T1000 (cell line): Measurements from ENCODE around the gene INTS6.

ENCODE experiments used
- DNase-seq: peaks from one replicate; lab custom pipeline; 2025; ENCODE audit warnings: mixed read lengths; lab: John Stamatoyannopoulos, UW

Gene INTS6

DNA sequence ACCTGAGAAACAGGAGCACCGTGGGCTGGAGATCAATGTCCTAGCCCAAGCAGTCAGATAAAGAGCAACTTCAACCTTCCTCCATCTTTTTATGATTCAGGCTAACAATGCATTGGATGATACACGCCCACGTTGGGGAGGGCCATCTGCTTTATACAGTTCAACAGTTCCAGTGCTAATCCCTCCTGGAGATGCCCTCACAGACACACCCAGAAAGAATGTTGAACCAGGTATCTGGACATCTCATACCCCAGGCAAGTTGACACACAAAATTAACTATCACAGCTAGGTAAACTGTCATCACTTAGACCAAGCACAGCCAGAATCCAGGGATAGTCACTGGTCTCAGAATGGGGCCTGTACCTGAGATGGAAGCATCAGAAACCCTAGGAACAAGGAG lies 134.0 kb downstream of the INTS6 start:
- DNase-seq = no peak

DNA sequence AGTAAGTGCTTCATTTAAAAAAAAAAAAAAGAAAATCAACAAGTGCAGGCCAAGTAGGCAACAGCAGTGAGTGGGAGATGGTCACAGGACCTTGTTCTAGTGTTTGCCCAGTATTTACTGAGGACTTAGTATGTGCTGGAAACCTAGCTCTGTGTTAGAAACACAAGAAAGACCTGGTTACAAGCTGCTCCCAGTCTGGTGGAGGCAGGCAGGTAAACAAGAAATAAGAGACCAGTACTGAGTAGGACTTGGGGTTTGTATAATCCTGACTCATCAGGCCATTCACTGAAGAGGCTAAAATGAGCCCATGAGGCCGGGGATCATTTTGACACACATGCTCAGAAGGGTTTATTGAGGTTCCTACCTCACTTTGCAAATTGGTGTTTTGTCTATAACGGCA lies 134.8 kb downstream of the INTS6 start:
- DNase-seq = no peak

- no peak for DNase-seq
Measured at GRCh38 chr13:51317262-51317661, 135.6 kb downstream of the INTS6 start.

GRCh38 chr13:51313619-51314018 lies 139.2 kb downstream of the INTS6 start:
- DNase-seq = no peak

DNA sequence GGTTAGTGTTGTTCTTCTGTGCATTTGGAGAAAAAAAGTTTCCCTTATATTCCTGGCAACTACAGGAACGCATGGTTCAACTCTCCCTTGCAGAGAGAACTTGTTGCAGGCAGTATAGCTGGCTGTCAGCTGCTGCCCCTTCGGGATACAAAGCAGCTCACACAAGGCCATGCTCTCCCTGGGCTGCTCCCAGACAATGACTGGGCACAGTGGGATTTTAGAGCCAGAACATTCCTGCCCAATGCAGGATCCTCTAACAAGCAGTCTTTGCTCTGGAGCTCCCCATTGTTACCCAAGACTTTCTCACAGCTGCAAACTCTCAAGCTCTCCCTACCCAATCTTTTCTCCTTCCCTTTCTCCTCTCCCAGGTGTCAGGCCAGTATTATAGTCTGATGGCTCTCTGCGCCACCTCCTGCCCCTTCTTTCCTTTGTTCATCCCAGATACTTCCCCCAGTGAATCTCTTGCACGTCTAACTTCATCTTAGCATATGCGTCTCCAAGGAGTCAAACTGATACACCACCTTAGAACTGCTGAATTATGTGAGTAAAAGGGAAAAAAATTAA lies 140.8 kb downstream of the INTS6 start:
- no peak for DNase-seq
